Activated T-cell treated with anti-CD3 and anti-CD28 coated beads, Interleukin-2, amount 50 U/mL, for 1 hour (primary cell): ENCODE results near the gene KRTAP3-1.
"Not testable (repeated sequence)": the region's sequence is repeated elsewhere in the genome, so short reads cannot be mapped to it uniquely, and the experiment has no call there.

Source experiments
- DNase-seq: peaks from one replicate; pipeline ENCODE4 v3.0.0-alpha.2; 2020

KRTAP3-1 gene

DNA sequence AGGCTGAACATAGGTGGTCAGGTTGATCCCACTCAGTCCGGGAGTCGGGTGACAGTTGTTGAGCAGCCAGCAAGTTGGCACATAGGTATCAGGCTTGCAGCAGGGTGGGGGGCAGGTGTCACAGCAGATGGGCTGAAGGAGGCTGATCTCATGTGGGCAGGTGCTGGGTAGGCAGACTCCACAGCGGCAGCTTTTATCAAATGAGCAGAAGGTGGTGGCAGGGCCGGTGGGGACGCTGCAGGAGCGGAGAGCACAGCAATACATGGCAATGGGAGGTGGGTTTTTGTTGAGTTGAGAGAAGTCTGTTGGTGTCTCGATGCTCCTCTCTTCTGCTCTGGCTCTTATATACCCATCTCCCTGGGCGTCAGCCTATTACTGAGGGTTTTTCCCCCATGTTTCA, at the start of gene KRTAP3-1:
Gene KRTAP3-1, minus strand, starts transcription at position 318 of the 400 bp plus-strand sequence. Its CDS starts 54 bp downstream, at position 264.
- no peak for DNase-seq

DNA sequence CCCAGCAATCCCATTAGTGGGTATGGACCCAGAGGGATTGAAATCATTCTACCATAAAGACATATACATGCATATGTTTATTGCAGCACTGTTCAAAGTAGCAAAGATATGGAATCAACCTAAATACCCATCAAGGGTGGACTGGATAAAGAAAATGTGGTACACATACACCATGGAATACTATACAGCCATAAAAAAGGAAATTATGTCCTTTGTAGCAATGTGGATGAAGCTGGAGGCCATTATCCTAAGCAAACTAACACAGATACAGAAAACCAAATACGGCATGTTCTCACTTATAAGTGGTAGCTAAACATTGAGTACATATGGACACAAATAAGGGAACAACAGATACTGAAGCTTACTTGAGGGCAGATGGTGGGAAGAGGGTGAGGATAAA, 48.6 kb upstream of the KRTAP3-1 start:
- DNase-seq: no peak

DNA sequence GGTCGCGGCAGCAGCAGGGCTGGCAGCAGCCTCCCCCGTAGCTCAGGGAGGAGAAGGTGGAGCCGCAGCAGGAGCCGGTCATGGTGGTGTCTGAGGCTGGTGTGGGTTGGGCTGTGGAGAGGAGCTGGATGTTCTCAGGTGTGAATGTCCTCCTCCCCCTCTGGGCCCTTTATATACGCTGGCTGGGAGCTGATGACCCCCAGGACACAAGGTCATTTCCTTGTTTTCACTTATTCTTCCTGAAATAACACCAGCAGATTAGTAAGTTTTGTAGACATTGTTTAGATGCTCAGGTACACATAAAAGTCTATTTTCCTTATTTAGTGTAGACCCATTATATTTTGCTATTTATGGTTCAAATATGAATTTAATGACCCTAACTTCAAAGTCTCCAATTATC, 46.2 kb upstream of the KRTAP3-1 start, which contains the start of gene KRTAP2-2:
Gene KRTAP2-2, minus strand, starts transcription at position 101 of the 400 bp plus-strand sequence. Its CDS starts 19 bp downstream, at position 82.
- not testable (repeated sequence) for DNase-seq

DNA sequence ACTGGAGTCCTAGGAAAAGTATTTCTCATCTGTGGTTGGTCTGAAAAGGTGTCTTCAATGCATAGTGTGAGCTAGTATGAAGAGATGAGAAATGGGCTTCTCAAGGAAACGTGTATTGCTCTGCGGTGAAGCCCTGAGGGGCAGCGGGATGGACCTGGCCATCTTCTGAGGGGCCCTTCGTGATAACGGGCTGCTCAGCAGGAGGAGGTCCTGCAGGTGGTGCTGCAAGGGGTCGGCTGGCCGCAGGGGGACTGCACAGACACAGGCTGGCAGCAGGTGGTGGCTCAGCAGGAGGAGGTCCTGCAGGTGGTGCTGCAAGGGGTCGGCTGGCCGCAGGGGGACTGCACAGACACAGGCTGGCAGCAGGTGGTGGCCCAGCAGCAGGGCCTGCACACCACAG, 45.6 kb upstream of the KRTAP3-1 start:
- not testable (repeated sequence) for DNase-seq

DNA sequence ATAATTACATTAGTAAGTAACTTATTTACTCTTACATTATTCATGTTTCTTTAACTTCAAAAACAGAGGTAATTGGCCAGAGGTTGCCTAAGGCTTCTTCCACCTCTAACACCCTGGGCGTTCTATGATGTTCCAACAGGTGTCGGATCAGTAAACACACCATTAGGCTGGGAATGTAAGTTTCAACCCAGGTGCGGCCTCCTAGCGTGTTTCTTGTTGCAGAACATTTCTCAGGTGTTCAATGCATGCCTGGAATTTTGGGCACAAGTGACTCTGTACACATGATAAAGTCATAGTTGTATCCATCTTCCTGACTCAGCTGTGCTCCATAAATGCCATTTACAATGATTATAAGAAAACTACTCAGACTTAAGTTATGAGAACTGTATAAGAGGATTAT, 45.1 kb upstream of the KRTAP3-1 start:
- no peak for DNase-seq

DNA sequence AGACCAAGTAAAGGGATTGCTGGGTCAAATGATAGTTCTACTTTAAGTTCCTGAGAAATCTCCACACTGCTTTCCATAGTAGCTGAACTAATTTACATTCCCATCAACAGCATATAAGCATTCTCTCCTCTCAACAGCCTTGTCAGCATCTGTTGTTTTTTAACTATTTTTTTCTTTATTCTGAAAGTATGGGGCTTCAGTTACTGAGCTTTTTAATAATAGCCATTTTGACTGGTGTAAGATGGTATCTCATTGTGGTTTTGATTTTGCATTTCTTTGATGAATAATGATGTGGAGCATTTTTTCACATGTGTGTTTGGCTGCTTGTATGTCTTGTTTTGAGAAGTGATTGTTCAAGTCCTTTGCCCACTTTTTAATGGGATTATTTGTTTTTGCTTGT, 43.6 kb upstream of the KRTAP3-1 start:
- no peak for DNase-seq

DNA sequence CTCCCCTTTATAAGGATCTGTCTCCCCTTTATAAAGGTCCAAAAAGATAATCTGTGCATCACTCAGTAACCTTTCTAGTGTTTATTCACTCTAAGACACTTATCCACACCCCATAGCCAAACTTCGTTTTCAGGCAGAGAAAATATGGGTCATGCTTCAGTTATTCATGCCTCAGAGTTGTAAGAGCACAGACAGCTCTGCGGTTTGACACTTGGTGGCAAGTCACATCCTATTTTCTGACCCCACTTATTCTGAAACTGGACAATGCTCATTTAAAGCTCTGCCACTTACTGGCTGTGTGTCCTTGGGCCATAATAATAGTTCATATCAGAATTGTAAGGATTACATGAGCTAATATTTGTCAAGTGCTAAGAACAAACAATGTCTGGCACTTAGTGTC, 40.2 kb upstream of the KRTAP3-1 start:
- no peak for DNase-seq

DNA sequence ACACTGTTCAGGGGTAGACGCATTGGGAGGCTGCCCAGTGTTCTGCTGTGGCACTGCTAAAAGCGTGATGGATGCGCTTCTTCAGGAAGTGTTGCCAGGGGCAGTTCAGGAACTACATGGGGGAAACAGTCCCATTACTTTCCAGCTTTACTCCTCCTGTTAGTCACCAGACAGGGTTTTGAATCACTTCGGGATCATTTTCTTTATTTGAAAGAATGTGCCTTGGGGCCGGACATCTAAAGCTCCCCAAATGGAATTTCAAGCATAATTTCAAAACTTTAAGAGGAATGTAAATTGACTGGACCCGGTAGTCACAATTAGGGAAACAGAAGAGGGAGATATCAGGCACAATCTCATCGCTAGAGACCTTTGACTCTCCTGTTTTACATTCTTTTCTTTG, 39.5 kb upstream of the KRTAP3-1 start:
- no peak for DNase-seq

DNA sequence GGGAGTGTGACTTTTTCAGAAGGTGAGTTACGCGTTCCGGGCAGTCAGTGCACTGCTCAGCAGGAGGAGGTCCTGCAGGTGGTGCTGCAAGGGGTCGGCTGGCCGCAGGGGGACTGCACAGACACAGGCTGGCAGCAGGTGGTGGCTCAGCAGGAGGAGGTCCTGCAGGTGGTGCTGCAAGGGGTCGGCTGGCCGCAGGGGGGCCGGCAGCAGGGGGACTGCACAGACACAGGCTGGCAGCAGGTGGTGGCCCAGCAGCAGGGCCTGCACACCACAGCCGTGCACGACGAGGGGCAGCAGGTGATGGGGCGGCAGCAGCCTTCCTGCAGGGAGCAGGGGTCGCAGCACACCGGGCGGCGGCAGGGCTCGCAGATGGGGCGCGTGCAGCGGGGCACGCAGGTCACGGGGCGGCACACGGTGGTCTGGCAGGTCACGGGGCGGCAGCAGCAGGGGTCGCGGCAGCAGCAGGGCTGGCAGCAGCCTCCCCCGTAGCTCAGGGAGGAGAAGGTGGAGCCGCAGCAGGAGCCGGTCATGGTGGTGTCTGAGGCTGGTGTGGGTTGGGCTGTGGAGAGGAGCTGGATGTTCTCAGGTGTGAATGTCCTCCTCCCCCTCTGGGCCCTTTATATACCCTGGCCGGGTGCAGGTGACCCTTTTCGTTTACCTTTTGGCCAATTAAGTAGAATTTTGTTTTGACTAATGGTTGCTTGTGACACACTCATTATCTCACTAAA, 38.0 kb upstream of the KRTAP3-1 start, which contains the start of gene KRTAP2-1:
Gene KRTAP2-1, minus strand, starts transcription at position 582 of the 731 bp plus-strand sequence. Its CDS starts 49 bp downstream, at position 533.
- not testable (repeated sequence) for DNase-seq

DNA sequence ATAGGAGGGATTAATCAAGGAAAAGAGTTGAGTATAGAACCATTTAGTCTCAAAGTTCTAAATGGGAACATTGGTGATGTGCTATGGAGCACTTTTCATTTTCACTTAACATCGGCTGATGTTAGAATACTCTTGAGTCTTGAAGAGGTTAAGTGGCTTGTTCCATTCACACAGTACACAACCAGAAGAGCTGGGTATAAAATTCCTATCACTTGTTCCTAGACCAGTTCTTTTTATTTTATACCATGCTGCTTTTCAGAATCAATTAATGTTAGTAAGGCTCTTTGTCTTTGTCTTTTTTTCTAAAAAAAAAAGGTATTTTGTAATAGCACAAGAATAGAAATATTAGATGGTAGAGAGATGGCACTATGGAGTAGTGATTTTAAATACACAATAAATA, 34.0 kb upstream of the KRTAP3-1 start:
- DNase-seq: no peak

DNA sequence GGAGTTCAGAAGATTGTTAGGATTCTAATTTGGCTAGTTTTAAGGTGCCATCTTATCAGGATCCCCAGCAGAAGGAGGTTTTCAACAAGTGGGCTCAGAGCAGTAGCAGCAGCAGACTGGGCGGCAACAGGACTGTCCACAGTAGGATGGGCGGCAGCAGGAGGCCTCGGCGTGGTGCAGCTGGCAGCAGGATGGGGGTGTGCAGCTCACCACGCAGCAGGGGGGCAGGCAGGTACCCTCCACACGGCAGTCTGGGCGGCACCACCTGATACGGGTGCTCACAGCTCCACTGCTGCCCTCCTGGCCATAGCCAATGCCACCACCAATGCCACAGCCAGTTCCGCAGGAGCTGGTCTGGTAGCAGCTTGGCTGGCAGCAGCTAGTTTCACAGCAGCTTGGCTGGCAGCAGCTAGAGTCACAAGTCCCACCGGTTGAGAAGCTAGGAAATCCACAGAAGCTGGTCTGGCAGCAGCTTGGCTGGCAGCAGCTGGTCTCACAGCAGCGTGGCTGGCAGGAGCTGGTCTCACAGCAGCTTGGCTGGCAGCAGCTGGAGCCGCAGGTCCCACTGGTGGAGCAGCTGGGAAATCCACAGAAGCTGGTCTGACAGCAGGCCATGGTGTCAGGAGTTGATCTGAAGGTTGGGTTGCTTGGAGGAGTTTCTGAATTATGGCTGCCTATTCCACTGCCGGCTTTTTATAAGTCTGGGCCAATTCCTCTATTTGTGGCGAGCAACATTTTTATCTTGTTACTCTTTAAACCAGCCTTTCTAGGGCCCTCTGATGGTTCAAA, 32.0 kb upstream of the KRTAP3-1 start, which contains the start of gene KRTAP1-1:
Gene KRTAP1-1, minus strand, starts transcription at position 668 of the 789 bp plus-strand sequence. Its CDS starts 53 bp downstream, at position 615.
- DNase-seq: not testable (repeated sequence)

DNA sequence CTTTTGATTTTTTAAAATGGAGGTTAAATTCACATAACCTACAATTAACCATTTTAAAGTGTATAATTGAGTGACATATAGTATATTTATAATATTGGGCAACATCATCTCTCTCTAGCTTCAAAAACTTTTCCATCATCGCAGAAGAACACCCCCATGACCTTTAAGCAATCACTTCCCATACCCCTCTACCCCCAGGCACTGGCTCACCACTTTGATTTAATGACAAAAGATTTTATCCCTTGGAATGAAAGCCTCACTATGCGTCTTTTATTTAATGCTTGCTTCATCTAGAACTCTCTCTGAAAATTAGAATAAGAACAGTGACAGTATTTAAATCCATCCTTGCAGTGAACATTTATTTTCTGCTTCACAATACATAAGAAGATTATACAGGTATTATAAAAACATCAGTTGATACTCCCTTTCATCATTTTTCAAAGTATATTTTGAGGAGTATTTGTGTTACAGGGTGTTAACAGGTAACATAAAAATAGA, 29.0 kb upstream of the KRTAP3-1 start:
- DNase-seq: no peak

DNA sequence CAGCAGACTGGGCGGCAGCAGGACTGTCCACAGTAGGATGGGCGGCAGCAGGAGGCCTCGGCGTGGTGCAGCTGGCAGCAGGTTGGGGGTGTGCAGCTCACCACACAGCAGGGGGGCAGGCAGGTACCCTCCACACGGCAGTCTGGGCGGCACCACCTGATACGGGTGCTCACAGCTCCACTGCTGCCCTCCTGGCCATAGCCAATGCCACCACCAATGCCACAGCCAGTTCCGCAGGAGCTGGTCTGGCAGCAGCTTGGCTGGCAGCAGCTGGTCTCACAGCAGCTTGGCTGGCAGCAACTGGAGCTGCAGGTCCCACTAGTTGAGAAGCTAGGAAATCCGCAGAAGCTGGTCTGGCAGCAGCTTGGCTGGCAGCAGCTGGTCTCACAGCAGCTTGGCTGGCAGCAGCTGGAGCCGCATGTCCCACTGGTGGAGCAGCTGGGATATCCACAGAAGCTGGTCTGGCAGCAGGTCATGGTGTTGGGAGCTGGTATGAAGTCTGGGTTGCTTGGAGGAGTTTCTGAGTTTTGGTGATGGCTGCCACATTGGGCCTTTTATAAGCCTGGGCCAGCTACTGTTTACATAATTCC, 25.5 kb upstream of the KRTAP3-1 start, which contains the start of gene KRTAP1-3:
Gene KRTAP1-3, minus strand, starts transcription at position 529 of the 590 bp plus-strand sequence. Its CDS starts 53 bp downstream, at position 476.
- not testable (repeated sequence) for DNase-seq

DNA sequence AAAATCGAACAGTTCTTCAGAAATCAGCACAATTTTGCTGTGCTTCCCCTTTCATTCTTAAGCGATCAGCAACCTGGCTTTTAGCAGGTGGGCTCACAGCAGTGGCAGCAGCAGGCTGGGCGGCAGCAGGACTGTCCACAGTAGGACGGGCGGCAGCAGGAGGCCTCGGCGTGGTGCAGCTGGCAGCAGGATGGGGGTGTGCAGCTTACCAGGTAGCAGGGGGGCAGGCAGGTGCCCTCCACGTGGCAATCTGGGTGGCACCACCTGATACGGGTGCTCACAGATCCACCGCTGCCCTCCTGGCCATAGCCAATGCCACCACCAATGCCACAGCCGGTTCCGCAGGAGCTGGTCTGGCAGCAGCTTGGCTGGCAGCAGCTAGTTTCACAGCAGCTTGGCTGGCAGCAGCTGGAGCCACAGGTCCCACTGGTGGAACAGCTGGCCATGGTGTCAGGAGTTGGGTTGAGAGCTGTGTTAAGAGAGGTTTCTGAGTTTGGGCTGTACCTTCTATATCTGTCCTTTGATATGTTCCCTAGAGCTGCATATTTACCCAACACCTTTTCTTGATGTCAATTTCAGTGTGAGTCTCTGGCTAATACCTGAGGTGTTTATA, 20.8 kb upstream of the KRTAP3-1 start, which contains the start of gene KRTAP1-4:
Gene KRTAP1-4, minus strand, starts transcription at position 563 of the 613 bp plus-strand sequence. Its CDS starts 117 bp downstream, at position 446.
- DNase-seq: no peak

DNA sequence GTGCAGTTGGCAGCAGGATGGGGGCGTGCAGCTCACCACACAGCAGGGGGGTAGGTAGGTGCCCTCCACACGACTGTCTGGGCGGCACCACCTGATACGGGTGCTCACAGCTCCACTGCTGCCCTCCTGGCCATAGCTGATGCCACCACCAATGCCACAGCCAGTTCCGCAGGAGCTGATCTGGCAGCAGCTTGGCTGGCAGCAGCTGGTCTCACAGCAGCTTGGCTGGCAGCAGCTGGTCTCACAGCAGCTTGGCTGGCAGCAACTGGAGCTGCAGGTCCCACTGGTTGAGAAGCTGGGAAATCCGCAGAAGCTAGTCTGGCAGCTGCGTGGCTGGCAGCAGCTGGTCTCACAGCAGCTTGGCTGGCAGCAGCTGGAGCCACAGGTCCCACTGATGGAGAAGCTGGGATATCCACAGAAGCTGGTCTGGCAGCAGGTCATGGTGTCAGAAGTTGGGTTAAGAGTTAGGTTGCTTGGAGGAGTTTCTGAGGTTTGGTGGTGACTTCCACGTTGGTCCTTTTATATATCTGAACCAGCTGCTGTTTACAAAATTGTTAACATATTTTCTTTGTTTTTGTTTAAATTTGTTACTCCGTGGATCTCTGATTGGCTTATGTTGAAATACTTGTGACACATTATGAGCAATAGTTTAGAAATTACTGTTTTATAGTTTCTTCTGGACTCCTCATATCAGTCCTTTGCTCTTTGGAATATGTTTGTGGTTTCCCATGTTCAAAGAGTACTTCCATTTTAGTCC, 18.0 kb upstream of the KRTAP3-1 start, which contains the start of gene KRTAP1-5:
Gene KRTAP1-5, minus strand, starts transcription at position 494 of the 757 bp plus-strand sequence. Its CDS starts 53 bp downstream, at position 441.
- DNase-seq: no peak

DNA sequence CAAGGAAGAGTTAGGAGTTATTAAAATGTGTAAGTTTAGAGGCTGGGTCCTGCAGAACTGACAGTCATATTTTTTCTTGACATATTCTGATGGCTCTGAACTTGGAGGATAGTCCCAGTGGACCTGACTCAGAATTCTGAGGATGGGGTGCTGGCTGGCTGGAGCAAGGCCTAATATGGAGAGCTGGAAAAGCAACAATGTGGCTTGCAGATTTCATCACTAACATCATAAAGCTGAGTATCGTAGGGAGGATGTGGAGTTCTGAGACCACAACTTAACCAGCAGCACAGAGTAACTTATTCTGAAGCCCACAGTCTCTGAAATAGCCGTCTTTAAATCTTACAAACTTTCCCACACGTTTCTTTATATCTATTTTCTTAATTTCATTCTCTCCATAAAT, 15.8 kb upstream of the KRTAP3-1 start:
- no peak for DNase-seq

DNA sequence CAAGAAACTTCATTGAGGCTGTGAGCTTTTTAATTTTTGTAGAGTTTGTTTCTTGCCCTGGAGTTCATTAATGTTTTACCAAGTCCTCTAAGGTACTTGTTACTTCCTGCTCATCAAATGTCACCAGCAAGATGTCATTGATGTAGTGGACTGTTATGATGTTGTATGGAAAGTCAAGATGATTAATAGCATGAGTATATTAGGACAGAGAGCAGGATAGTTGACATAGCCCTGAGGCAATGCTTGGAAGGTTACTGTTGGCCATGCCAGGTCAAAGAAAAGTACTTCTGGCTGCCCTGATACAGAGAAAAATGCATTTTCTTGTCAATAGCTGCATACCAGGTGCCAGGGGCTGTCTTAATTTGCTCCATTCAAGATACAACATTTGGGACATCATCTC, 11.4 kb upstream of the KRTAP3-1 start:
- no peak for DNase-seq

DNA sequence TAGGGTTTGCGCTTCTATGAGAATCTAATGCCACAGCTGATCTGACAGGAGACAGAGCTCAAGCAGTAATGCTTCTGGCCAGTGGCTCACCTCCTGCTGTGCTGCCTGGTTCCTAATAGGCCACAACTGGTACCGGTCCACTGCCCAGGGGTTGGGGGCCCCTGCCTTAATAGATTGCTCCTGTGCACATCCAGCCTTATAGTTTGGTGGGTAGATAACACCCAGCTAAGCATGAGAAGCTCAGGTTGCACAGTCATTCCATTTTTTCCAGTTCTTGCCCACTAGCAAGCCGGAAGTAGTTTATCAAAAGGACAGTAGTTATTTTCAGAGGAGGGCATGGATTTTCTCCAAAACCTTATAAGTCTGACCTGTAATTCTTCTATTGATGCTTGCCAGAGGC, 10.5 kb upstream of the KRTAP3-1 start:
- no peak for DNase-seq

DNA sequence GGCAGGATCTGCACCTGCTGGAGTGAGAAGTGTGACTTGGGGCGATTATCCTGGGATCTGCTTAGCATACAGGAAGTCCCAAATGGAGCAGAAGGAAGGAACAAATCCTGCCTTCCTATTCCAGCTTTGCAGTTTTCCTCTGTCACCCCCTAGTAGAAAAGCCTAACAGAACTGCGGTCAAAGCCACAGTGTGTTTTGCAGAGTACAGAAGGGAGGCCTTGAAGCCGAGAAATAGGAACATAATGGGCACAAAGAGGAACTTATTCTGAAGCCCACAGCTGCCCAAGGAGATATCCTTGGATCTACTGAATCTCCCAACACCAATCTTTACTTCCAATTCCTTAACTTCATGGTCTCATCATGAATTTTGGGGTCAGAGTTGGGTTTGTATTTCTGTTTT, 9.6 kb upstream of the KRTAP3-1 start:
- DNase-seq: no peak

DNA sequence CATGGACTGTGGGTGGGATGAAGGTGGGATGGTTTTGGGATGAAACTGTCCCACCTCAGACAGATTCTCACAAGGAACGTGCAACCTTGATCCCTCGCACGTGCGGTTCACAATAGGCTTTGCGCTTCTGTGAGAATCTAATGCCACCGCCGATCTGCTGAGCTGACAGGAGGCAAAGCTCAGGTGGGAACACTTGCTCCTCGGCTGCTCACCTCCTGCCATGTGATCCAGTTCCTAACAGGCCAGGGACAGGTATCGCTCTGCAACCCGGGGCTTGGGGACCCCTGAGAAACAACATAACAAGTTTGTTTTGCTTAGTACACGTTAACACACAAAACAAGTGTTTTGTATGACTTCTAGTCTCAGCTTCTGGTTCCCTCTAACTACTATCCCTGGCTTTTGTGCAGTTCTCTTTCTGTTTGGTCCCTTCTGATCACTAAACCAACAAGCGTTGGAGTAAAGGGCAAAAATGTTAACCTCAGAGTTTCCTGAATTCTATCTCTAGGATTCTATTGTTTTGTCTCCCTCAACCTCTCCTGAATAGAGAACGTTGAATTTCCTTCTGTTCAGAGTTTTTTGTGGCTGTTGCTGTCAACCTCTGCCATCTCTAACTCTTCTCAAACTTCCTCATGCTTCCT, 7.8 kb upstream of the KRTAP3-1 start:
- no peak for DNase-seq

DNA sequence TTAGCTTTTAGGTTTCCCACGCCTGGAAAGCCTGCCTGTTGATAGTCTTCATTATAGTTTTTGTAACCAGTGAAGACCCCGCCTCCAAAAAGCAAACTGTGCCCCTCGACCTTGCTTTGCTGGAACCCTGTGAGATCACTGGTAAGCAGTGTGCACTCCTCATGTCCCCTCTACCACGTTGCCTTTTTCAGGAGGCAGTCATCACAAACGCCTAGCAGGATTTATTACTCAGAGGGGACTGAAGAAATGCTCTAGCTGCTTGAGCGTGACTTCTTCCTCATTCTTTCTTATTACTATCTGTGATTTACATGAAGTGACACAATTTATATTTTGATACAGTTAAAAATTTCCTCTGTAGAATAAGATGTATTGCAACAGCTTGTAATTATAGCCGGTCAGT, 6.5 kb upstream of the KRTAP3-1 start:
- no peak for DNase-seq
